Caco-2 (cell line): Measurements from ENCODE around the gene C2orf42. TPM values are rescaled to one million over a fixed set of nuclear protein-coding genes. Genes with fewer than 3 reads are reported as not detected.

ENCODE experiments used
- BruUV-seq: library from RNA; stranded (reverse); fragments of 400-500 nt; replicated peaks from 2 replicates; lab custom pipeline; 2021; lab: Mats Ljungman, UMichigan
- CTCF ChIA-PET: fragments of 300-600 bp; sonication (Branson Sonifier 250); formaldehyde crosslinking; loops from one replicate; lab custom pipeline; 2022; ENCODE audit warnings: antibody characterized with exemption; lab: Charles Lee
- POLR2A ChIA-PET: fragments of 300-600 bp; sonication (Branson Sonifier 250); formaldehyde crosslinking; loops from one replicate; lab custom pipeline; 2022; ENCODE audit warnings: antibody characterized with exemption; lab: Charles Lee
- DNase-seq, 2 experiments: peaks; one replicate each; pipeline versions ENCODE4 v3.0.0 to v3.0.0-alpha.2; 2020 to 2022
- H3K27me3 ChIP-seq: replicated peaks from 2 replicates; pipeline ENCODE4 v1.6.0; 2011; ENCODE audit warnings: low read length; ENCODE audit not compliant: control insufficient read depth, insufficient read depth
- H3K36me3 ChIP-seq: 2 replicates; pipeline ENCODE4 v1.5.1; 2011; ENCODE audit warnings: low read length; ENCODE audit not compliant: control insufficient read depth, insufficient read depth
- H3K4me1 ChIP-seq: fragments of 250-450 bp; sonication (Bioruptor Pico); 2 replicates; pipeline ENCODE4 v1.5.1; 2020; ENCODE audit warnings: mild to moderate bottlenecking
- H3K4me3 ChIP-seq: 2 replicates; pipeline ENCODE4 v1.5.1; 2011; ENCODE audit warnings: low read depth, mild to moderate bottlenecking, control low read depth, low read length
- H3K9me3 ChIP-seq: fragments of 250-450 bp; sonication (Bioruptor Pico); 2 replicates; pipeline ENCODE4 v1.5.1; 2020; ENCODE audit warnings: mild to moderate bottlenecking, moderate library complexity
- H3K27ac Mint-ChIP-seq: one replicate; pipeline ENCODE4 v1.8.0; 2022; ENCODE audit warnings: mixed read lengths; ENCODE audit not compliant: unreplicated experiment
- H3K27me3 Mint-ChIP-seq: one replicate; pipeline ENCODE4 v1.8.0; 2022; ENCODE audit warnings: mixed read lengths; ENCODE audit not compliant: insufficient read depth, unreplicated experiment
- H3K36me3 Mint-ChIP-seq: one replicate; pipeline ENCODE4 v1.8.0; 2022; ENCODE audit warnings: mild to moderate bottlenecking, mixed read lengths; ENCODE audit not compliant: insufficient read depth, unreplicated experiment
- H3K4me1 Mint-ChIP-seq: one replicate; pipeline ENCODE4 v1.8.0; 2022; ENCODE audit warnings: low read depth, mixed read lengths; ENCODE audit not compliant: unreplicated experiment
- H3K4me3 Mint-ChIP-seq: one replicate; pipeline ENCODE4 v1.8.0; 2022; ENCODE audit warnings: mild to moderate bottlenecking, moderate library complexity, mixed read lengths; ENCODE audit not compliant: unreplicated experiment
- H3K9me3 Mint-ChIP-seq: one replicate; pipeline ENCODE4 v1.8.0; 2022; ENCODE audit warnings: mixed read lengths; ENCODE audit not compliant: unreplicated experiment
- CTCF ChIP-seq, 2 experiments: fragments of 200-600 bp in 1 of 2; IDR thresholded peaks; 1 replicate in 1 of 2; 2 replicates in 1 of 2; pipeline versions ENCODE4 v1.5.1 to v1.8.0; 2011 to 2022; ENCODE audit warnings: antibody characterized with exemption in 1 of 2, control low read depth in 1 of 2, inconsistent platforms in 1 of 2, low read depth in 1 of 2, low read length in 1 of 2, mild to moderate bottlenecking in 1 of 2, moderate library complexity in 1 of 2; ENCODE audit not compliant: insufficient read depth in 1 of 2, severe bottlenecking in 1 of 2, unreplicated experiment in 1 of 2
- intact Hi-C: fragments of 100-400 bp; cut with micrococcal nuclease; formaldehyde crosslinking; loops from one replicate; pipeline ENCODE4 v1.10.0; 2022; ENCODE audit not compliant: unreplicated experiment
- total RNA-seq: library from RNA; stranded (reverse); gene quantifications from 2 replicates; pipeline ENCODE4 v1.2.3, GENCODE V29; 2022

C2orf42 gene
- total RNA-seq, 1 experiment from 2014 or later = 14.8 TPM

- no peaks in the 10 kb centered on the region for H3K9me3 Mint-ChIP-seq
- ChIA-PET POLR2A (no interaction called here), CTCF (interaction anchor here (1.3 kb wide), 1 partner anchor 38 kb away, joined by 6 read pairs; no protein-coding TSS in a partner anchor)
- no peak for DNase-seq
- H3K4me3 Mint-ChIP-seq = no peak overlapping the region
- no peak for TF ChIP-seq CTCF (IDR thresholded peaks at IDR 0.05; ENCODE audit: insufficient read depth in 1 of 2, low read depth in 1 of 2, low read length in 1 of 2, severe bottlenecking in 1 of 2, unreplicated experiment in 1 of 2)
- BruUV-seq = no TSS peak
- H3K27me3 Mint-ChIP-seq = no peaks in the 10 kb centered on the region
- intact Hi-C loops = no loop called here
- H3K27ac Mint-ChIP-seq = no peak overlapping the region
- H3K4me1 ChIP-seq = peaks cover 16% of the 10 kb centered on the region
- no peaks in the 10 kb centered on the region for H3K27me3 ChIP-seq
- no peaks in the 10 kb centered on the region for H3K9me3 ChIP-seq
- H3K36me3 ChIP-seq = no peaks in the 10 kb centered on the region
- H3K4me1 Mint-ChIP-seq = peaks cover 12% of the 10 kb centered on the region
- H3K4me3 ChIP-seq = no peak overlapping the region
- H3K36me3 Mint-ChIP-seq = peaks cover 20% of the 10 kb centered on the region
Observed at GRCh38 chr2:70145851-70146739, 44.7 kb downstream of the C2orf42 start.

- POLR2A ChIA-PET = interaction anchor here (0.6 to 4.5 kb wide), 3 partner anchors 36 to 260 kb away, joined by 3 to 26 read pairs (median 4); partner anchors contain the start of gene MXD1
- CTCF ChIA-PET = interaction anchor here (1.0 to 2.3 kb wide), 4 partner anchors 37 to 231 kb away, joined by 3 to 10 read pairs (median 4); partner anchors contain the start of gene MXD1
- no peaks in the 10 kb centered on the region for H3K9me3 ChIP-seq
- Mint-ChIP-seq H3K4me3 (no peak overlapping the region), H3K27ac (no peak overlapping the region), H3K9me3 (no peaks in the 10 kb centered on the region), H3K27me3 (no peaks in the 10 kb centered on the region), H3K4me1 (peaks cover 18% of the 10 kb centered on the region), H3K36me3 (peaks cover 27% of the 10 kb centered on the region)
- no TSS peak for BruUV-seq
- H3K4me3 ChIP-seq = no peak overlapping the region
- DNase-seq = no peak
- no peaks in the 10 kb centered on the region for H3K27me3 ChIP-seq
- intact Hi-C loops = no loop called here
- no peaks in the 10 kb centered on the region for H3K36me3 ChIP-seq
- no peak for TF ChIP-seq CTCF (IDR thresholded peaks at IDR 0.05; ENCODE audit: insufficient read depth in 1 of 2, low read depth in 1 of 2, low read length in 1 of 2, severe bottlenecking in 1 of 2, unreplicated experiment in 1 of 2)
- H3K4me1 ChIP-seq = peaks cover 26% of the 10 kb centered on the region
Observed at GRCh38 chr2:70145144-70145490, 45.7 kb downstream of the C2orf42 start.

GRCh38 chr2:70144443-70145143, 46.2 kb downstream of the C2orf42 start:
- no peaks in the 10 kb centered on the region for H3K27me3 Mint-ChIP-seq

More at GRCh38 chr2:70144443-70145143, 46.2 kb downstream of the C2orf42 start:
- Mint-ChIP-seq H3K36me3 (peaks cover 27% of the 10 kb centered on the region), H3K4me1 (peaks cover 18% of the 10 kb centered on the region), H3K27ac (no peak overlapping the region), H3K4me3 (no peak overlapping the region), H3K9me3 (no peaks in the 10 kb centered on the region)
- no peak for TF ChIP-seq CTCF (IDR thresholded peaks at IDR 0.05; ENCODE audit: insufficient read depth in 1 of 2, low read depth in 1 of 2, low read length in 1 of 2, severe bottlenecking in 1 of 2, unreplicated experiment in 1 of 2)
- ChIA-PET CTCF (interaction anchor here (1.0 to 2.3 kb wide), 4 partner anchors 36 to 230 kb away, joined by 3 to 10 read pairs (median 4); partner anchors contain the start of gene MXD1), POLR2A (interaction anchor here (0.6 to 4.5 kb wide), 7 partner anchors 20 to 259 kb away, joined by 3 to 26 read pairs (median 4); partner anchors contain the start of genes C2orf42 and MXD1)
- Histone ChIP-seq H3K36me3 (no peaks in the 10 kb centered on the region), H3K9me3 (no peaks in the 10 kb centered on the region), H3K4me3 (no peak overlapping the region), H3K27me3 (no peaks in the 10 kb centered on the region), H3K4me1 (peaks cover 29% of the 10 kb centered on the region)
- intact Hi-C loops = loop anchor here (5.0 kb wide), 1 partner anchor 148 kb away; the partner anchor contains the start of gene SNRPG
- no TSS peak for BruUV-seq
- DNase-seq = no peak
